Measurements from ENCODE around the gene CFAP99. TPM values are rescaled to one million over a fixed set of nuclear protein-coding genes. Genes with fewer than 3 reads are reported as not detected.

Gene CFAP99
- total and polyA plus RNA-seq, 2 of the 8 experiments (the other 6 are each of a cell fraction or from before 2014, with no cell fraction given): not detected

DNA sequence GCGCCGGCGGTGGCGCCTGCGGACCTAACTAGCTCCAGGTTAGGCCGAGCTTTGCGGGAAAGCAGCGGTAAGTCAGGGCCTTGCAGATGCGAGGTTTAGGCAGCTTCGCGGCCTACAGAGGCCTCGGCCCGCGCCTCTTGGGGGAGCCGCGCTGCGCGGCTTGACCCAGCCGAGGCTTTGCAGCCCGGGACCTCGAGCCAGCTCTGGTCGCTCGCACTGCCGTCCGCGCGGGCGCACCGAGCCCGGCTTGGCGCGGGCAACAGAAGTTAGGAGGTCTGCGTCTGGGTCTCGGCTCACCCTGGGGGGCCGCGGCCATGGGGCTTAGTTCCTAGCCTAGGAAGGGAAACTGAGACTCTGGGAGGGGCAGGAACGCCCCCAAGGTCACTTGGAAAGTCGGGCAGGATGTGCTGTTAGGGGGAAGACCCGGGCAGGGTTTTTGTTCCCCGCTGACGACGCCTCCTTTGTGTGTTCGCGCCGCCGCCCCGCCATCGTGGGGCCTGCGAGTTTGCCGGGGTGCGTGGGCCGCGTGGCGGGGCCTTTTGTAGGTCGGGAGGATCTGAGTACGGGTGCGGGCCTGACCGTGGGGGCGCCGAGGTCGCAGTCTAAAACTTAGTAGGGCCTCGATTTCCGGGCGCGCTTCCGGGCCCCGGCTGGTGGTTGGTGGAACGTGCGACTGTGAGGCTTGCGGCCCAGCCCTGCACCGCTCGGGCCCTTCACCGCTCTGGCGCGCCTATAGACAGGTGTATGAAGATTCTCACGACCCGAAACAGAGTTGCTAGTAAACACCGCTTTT, 50.6 kb downstream of the CFAP99 start:
- Histone ChIP-seq H3K23ac (ENCODE audit: insufficient read length) (no peak overlapping the region), H3K9ac (replicated peaks in 1 of 4; ENCODE audit: extremely low read depth in 1 of 4, low read depth in 3 of 4, low read length in 3 of 4) (peak overlapping the region; percentile 91 to 97 (median 93)), H3K9me3 (ENCODE audit: insufficient read depth in 2 of 2, low read depth in 1 of 2, low read length in 1 of 2) (no peaks in the 10 kb centered on the region), H3K23me2 (ENCODE audit: low read depth, low read length) (peaks cover 11% of the 10 kb centered on the region), H3K79me1 (ENCODE audit: low read depth, low read length) (no peaks in the 10 kb centered on the region; the same call in 1 of the 2 replicates), H3K4me2 (ENCODE audit: insufficient read depth in 1 of 2, low read depth in 2 of 2, low read length in 2 of 2) (peak overlapping the region; percentile 73 to 81), H3K56ac (replicated peaks; ENCODE audit: insufficient read length, low read depth, low read length) (peak overlapping the region; percentile 95), H3K27ac (ENCODE audit: low read depth, low read length) (peak overlapping the region; percentile 76), H3K18ac (ENCODE audit: extremely low read depth, low read length) (peak overlapping the region; percentile 80; the same call in 1 of the 2 replicates), H3K36me3 (ENCODE audit: control insufficient read depth in 2 of 4, insufficient read depth in 4 of 4, low read length in 3 of 4) (peaks cover 0 to 25% (median 10%) of the 10 kb centered on the region in 4 experiments; a peak in 5 of 8 replicates), H3K14ac (ENCODE audit: insufficient read length) (no peak overlapping the region), H2AK5ac (ENCODE audit: low read depth, low read length) (peak overlapping the region; percentile 39; the same call in 1 of the 2 replicates), H3K4ac (replicated peaks; ENCODE audit: insufficient read length, low read depth, low read length) (peak overlapping the region; percentile 53), H2AFZ (ENCODE audit: low read length) (no peak overlapping the region), H2BK120ac (replicated peaks; ENCODE audit: low read depth, low read length) (no peak overlapping the region), H2BK5ac (ENCODE audit: low read depth, low read length) (peak overlapping the region; percentile 97), H4K5ac (ENCODE audit: insufficient read length, low read depth, low read length) (peak overlapping the region; percentile 89), H2BK20ac (ENCODE audit: low read length) (no peak overlapping the region), H3K4me3 (ENCODE audit: extremely low read depth in 1 of 4, insufficient read depth in 2 of 4, low read depth in 3 of 4, low read length in 4 of 4) (peak overlapping the region; percentile 88 to 96 (median 90)), H3K79me2 (ENCODE audit: control insufficient read depth in 1 of 2, insufficient read depth in 2 of 2, low read length in 2 of 2) (peaks cover 42 to 67% of the 10 kb centered on the region in 2 experiments), H2BK12ac (ENCODE audit: low read depth, low read length) (no peak overlapping the region), H2BK15ac (ENCODE audit: low read length) (0 out of 2 replicates have a peak overlapping the region, but pooled peaks have one; percentile 31), H4K8ac (ENCODE audit: extremely low read depth, insufficient read depth, low read length) (peak overlapping the region; percentile 94; the same call in 1 of the 2 replicates), H4K20me1 (replicated peaks in 1 of 2; ENCODE audit: control insufficient read depth in 1 of 2, insufficient read depth in 2 of 2, low read length in 2 of 2) (peaks cover 8 to 20% of the 10 kb centered on the region in 2 experiments), H3K4me1 (replicated peaks in 1 of 4; ENCODE audit: control insufficient read depth in 3 of 4, insufficient read depth in 4 of 4, low read length in 3 of 4) (peaks cover 0 to 4% (median 0%) of the 10 kb centered on the region in 4 experiments; a peak in 2 of 7 replicates), H4K91ac (replicated peaks; ENCODE audit: insufficient read length, low read length) (peak overlapping the region; percentile 93), H3K27me3 (replicated peaks in 1 of 4; ENCODE audit: control insufficient read depth in 3 of 4, extremely low read depth in 1 of 4, insufficient read depth in 3 of 4, low read length in 3 of 4) (no peaks in the 10 kb centered on the region)
- CTCF ChIA-PET (ENCODE audit: partially characterized antibody): interaction anchor here (0.6 to 2.9 kb wide), 7 partner anchors 23 to 239 kb away, joined by 3 to 14 read pairs (median 4); no protein-coding TSS in a partner anchor
- DNase-seq (ENCODE audit: low read depth in 1 of 2, low spot score in 2 of 2): no peak
- POLR2A ChIA-PET (ENCODE audit: partially characterized antibody): interaction anchor here (0.7 to 3.4 kb wide), 23 partner anchors 9 to 460 kb away, joined by 3 to 24 read pairs (median 4); partner anchors contain the start of genes CFAP99, FAM193A, MXD4 and NELFA
- 2% methylated on average over 68 of the region's 78 CpGs; no CpG with 5 or more reads in 1 of the 2 experiments for WGBS, 2 experiments (ENCODE audit: extremely low coverage in 1 of 2, insufficient coverage in 1 of 2, insufficient read length in 1 of 2, insufficient replicate concordance in 2 of 2, low coverage in 1 of 2, low lambda C conversion rate in 2 of 2, missing lambda C conversion rate in 1 of 2)
- FAIRE-seq: no peak
- no peak for TF ChIP-seq CHD1 (IDR thresholded peaks at IDR 0.05; ENCODE audit: low read depth, low read length)
- no peak for TF ChIP-seq RAD21 (IDR thresholded peaks at IDR 0.05 in 1 of 2, conservative IDR thresholded peaks at IDR 0.05 in 1 of 2; ENCODE audit: low read depth in 2 of 2, low read length in 2 of 2)
- TF ChIP-seq CTBP2 (IDR thresholded peaks at IDR 0.05; ENCODE audit: borderline replicate concordance, insufficient read depth, insufficient read length, low read length): no peak
- TF ChIP-seq KDM5A (IDR thresholded peaks at IDR 0.05; ENCODE audit: low read length): 0 out of 2 replicates have a peak, but pooled peaks have one; percentile 20
- no peak for TF ChIP-seq YY1 (IDR thresholded peaks at IDR 0.05; ENCODE audit: low read depth, low read length)
- TF ChIP-seq CTCF (IDR thresholded peaks at IDR 0.05; ENCODE audit: control extremely low read depth in 1 of 3, insufficient read depth in 1 of 3, low read depth in 1 of 3, low read length in 3 of 3): no peak
- no peak for TF ChIP-seq JUN (IDR thresholded peaks at IDR 0.05; ENCODE audit: low read depth, low read length)
- TF ChIP-seq CEBPB (IDR thresholded peaks at IDR 0.05; ENCODE audit: low read depth, low read length): no peak

Data from H1 (cell line).